Kidney (tissue), 14 donors: Measurements from ENCODE around the gene LRRK1. TPM values are rescaled to one million over a fixed set of nuclear protein-coding genes. Genes with fewer than 3 reads are reported as not detected.

ENCODE experiments used
- DNase-seq, 5 donors: peaks; one replicate each; pipeline ENCODE4 v3.0.0-alpha.2; 2013 to 2020
- FAIRE-seq: peaks from 2 replicates; lab custom pipeline; 2012; peaks lifted over from hg19 to GRCh38; lab: Jason Lieb, UNC
- H3K27ac ChIP-seq, 2 donors: one replicate each; pipeline ENCODE4 v1.7.0; 2013; ENCODE audit warnings: low read depth in 2 of 2, low read length in 2 of 2, inconsistent platforms in 1 of 2
- H3K27me3 ChIP-seq: one replicate; pipeline ENCODE4 v1.7.1; 2013; ENCODE audit warnings: low read length, inconsistent platforms; ENCODE audit not compliant: control insufficient read depth, insufficient read depth
- H3K36me3 ChIP-seq, 3 donors: one replicate each; pipeline versions ENCODE4 v1.7.0 to v1.7.1; 2013; ENCODE audit warnings: low read length in 3 of 3, control low read depth in 1 of 3, inconsistent platforms in 1 of 3; ENCODE audit not compliant: insufficient read depth in 3 of 3, control insufficient read depth in 2 of 3
- H3K4me1 ChIP-seq, 3 donors: one replicate each; pipeline versions ENCODE4 v1.7.0 to v1.7.1; 2013; ENCODE audit warnings: low read length in 3 of 3, inconsistent platforms in 1 of 3, low read depth in 1 of 3; ENCODE audit not compliant: control insufficient read depth in 2 of 3, insufficient read depth in 2 of 3
- H3K4me3 ChIP-seq, 3 donors: one replicate each; pipeline versions ENCODE4 v1.7.0 to v1.8.1; 2013; ENCODE audit warnings: low read length in 3 of 3, control low read depth in 1 of 3, inconsistent platforms in 1 of 3
- H3K9ac ChIP-seq, 3 donors: one replicate each; pipeline versions ENCODE4 v1.7.0 to v1.7.1; 2013; ENCODE audit warnings: low read length in 3 of 3, control low read depth in 1 of 3, inconsistent platforms in 1 of 3
- H3K9me3 ChIP-seq, 3 donors: one replicate each; pipeline versions ENCODE4 v1.7.0 to v1.7.1; 2013; ENCODE audit warnings: low read length in 3 of 3, control low read depth in 1 of 3, inconsistent platforms in 1 of 3; ENCODE audit not compliant: control insufficient read depth in 2 of 3, insufficient read depth in 1 of 3
- intact Hi-C: fragments of 100-400 bp; cut with DNase I; formaldehyde crosslinking; loops from one replicate; pipeline ENCODE4 v1.11.1; 2022
- polyA plus RNA-seq: library from polyadenylated mRNA; stranded (reverse); fragments of 350-450 nt; fragmentation: Illumina TruSeq; extraction: RNeasy Lipid Tissue Mini Kit (QIAGEN cat#74804); gene quantifications from one replicate; pipeline ENCODE4 v1.2.3, GENCODE V29; 2014; ENCODE audit warnings: low read depth, low replicate concordance; ENCODE audit not compliant: insufficient read depth
- total RNA-seq: library from RNA; stranded (reverse); fragmentation: NEBNext Ultra II Directional; extraction: Animal tissue kit (Norgen Biotek cat#: 25700); gene quantifications from one replicate; pipeline ENCODE4 v1.2.1, GENCODE V29; 2021
- TF ChIP-seq, protein P1 (sequence below): IDR thresholded peaks from 3 replicates; pipeline ENCODE4 v1.5.1; 2012; ENCODE audit warnings: mild to moderate bottlenecking, moderate library complexity, borderline replicate concordance; ENCODE audit not compliant: insufficient read depth; ENCODE audit errors: extremely low read depth
- donor health status: control.
- donor health status: control.
- donor health status: control.
- donor health status: control.
- donor health status: control.
- donor health status: DM: yes; HTN: yes; CAD: no.
- donor health status: Normal renal cell carcinoma (clear cell type).

Gene LRRK1
- total and polyA plus RNA-seq, 2 donors from 2014 or later: 1.1 to 24.9 TPM

- intact Hi-C loops: no loop called here
- TF ChIP-seq, protein P1, sequence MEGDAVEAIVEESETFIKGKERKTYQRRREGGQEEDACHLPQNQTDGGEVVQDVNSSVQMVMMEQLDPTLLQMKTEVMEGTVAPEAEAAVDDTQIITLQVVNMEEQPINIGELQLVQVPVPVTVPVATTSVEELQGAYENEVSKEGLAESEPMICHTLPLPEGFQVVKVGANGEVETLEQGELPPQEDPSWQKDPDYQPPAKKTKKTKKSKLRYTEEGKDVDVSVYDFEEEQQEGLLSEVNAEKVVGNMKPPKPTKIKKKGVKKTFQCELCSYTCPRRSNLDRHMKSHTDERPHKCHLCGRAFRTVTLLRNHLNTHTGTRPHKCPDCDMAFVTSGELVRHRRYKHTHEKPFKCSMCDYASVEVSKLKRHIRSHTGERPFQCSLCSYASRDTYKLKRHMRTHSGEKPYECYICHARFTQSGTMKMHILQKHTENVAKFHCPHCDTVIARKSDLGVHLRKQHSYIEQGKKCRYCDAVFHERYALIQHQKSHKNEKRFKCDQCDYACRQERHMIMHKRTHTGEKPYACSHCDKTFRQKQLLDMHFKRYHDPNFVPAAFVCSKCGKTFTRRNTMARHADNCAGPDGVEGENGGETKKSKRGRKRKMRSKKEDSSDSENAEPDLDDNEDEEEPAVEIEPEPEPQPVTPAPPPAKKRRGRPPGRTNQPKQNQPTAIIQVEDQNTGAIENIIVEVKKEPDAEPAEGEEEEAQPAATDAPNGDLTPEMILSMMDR: no peak
- Histone ChIP-seq H3K36me3 (no peaks in the 10 kb centered on the region), H3K9ac (no peak overlapping the region), H3K27me3 (no peaks in the 10 kb centered on the region), H3K4me3 (no peak overlapping the region), H3K4me1 (no peaks in the 10 kb centered on the region), H3K9me3 (no peaks in the 10 kb centered on the region), H3K27ac (no peak overlapping the region)
- FAIRE-seq (no peak), DNase-seq (no peak)
These were observed 199.5 kb downstream of the LRRK1 start for GRCh38 chr15:101118615-101119014.

DNA sequence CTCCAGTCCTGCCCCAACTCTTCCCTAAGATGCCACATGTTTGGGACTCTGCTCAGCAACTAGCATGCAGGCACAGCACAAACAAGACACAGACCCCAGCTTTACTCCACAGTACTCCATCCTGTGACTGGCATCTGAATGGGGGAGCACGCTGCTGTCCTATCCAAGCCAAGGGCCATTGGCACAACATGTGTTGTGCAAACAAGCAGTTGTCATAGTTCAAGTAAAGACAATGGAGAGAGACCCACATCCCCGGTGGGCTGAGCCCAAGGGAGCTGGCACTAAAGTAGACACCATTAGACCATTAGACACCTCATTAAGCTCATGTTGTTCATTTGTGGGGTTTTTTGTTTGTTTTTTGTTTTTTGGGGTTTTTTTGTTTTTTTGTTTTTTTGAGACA is 200.0 kb downstream of the LRRK1 start:
- DNase-seq (no peak), FAIRE-seq (no peak)
- no peaks in the 10 kb centered on the region for H3K4me1 ChIP-seq
- H3K9ac ChIP-seq: no peak overlapping the region
- no peaks in the 10 kb centered on the region for H3K27me3 ChIP-seq
- TF ChIP-seq, protein P1: no peak
- no peak overlapping the region for H3K27ac ChIP-seq
- H3K36me3 ChIP-seq: no peaks in the 10 kb centered on the region
- intact Hi-C loops: no loop called here
- no peaks in the 10 kb centered on the region for H3K9me3 ChIP-seq
- no peak overlapping the region for H3K4me3 ChIP-seq

Other genes with a start within 250 kb of the LRRK1 start
- gene ALDH1A3, start 39.5 kb upstream of the LRRK1 start, total RNA-seq: 19.6 TPM
- 5.4 TPM for gene ALDH1A3, start 39.5 kb upstream of the LRRK1 start, polyA plus RNA-seq